Measurements from ENCODE around the gene C19orf44.

C19orf44 gene

GRCh38 chr19:16518483-16519229 is 22.5 kb downstream of the C19orf44 start:
- no peak for FAIRE-seq

DNA sequence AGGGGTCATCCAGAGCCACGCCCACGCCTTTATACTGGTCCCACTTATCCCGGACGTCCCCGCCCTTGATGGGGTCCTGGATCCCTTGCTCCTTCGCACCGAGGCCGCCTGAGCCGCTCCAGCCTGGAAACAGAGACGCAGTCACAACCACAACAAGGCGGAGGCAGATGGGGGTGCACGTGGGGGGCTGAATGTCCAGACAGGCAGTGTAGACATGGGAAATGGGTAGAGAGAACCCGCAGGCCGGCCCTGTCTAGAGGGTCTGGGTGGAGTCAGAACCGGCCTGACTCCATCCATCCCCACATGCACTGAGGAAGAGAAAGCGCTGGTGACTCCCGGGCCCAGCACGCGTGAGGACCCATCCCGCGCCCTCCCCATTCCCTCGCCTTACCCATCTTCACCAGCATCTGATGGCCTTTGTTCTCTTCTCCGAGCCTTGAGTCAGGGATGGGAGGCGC is 23.1 kb downstream of the C19orf44 start:
- no peak for FAIRE-seq

- FAIRE-seq, result no peak
Observed at GRCh38 chr19:16520074-16520973, 24.1 kb downstream of the C19orf44 start.

DNA sequence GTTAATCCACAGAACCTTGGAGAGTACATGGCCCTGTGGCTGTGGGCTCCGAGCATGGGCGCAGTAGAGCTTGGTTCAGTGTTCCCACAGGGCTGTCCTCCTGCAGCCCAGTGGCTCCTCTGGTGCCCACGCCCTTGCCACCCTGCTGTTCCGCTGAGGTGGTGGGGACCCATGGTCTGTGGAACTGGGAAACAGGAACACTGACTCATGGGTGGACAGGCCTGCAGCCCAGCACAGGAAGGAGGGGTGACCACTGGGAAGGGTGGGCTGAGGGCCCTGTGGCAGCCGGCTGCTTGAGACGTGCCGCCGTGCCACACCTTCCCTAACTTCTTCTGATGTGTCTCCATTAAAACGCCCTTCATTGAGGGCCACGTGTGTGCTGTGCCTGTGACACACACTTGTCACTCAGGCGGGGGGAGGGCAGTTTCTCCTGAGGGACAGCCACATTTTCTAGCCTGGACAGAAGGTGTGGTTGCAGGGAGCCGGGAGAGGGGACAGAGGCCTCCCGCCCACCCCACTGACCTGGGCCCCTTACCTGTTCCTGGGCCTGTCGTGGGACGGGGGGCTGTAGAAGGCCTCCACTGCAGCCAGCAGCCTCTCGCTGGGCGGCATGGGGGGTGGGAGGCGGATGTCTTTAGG is 24.9 kb downstream of the C19orf44 start:
- no peak for FAIRE-seq

GRCh38 chr19:16521715-16522289 is 25.6 kb downstream of the C19orf44 start:
- no peak for FAIRE-seq

- FAIRE-seq, result no peak
Observed at GRCh38 chr19:16522559-16523377, 26.6 kb downstream of the C19orf44 start.

DNA sequence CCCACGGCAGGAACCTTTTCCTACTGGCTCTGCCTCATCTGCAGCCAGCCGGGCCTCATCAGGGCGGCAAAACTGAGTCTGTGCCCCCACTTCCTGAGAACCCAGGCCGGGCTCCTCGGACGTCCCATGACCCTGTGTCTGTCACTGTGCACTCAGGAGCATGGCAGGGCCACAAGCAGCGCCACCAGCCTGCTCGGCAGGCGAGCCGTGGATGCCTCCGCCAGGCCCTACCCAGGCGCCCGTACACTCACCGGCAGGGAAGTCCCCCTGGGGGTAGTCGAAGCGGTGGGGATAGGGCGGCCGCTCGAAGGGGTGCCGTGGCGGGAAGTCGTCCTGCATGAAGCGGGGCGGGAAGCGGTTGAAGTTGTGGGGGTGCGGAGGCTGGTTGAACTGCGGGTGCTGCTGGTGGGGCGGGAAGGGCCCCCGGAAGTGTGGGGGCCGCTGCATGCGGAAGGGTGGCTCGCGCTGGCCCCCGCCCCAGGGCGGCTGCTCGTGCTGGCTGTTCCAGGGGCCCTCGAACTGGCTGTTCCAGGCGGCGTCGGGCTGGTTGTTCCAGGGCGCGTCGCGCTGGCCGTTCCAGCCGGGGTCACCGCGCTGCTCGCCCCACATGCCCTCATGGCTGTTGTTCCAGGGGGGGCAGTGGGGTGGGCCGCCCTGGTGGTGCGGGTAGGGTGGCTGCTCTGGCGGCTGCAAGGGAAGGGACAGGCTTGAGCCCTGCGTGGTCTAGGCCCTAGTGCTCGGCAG is 29.0 kb downstream of the C19orf44 start:
- FAIRE-seq, result no peak

DNA sequence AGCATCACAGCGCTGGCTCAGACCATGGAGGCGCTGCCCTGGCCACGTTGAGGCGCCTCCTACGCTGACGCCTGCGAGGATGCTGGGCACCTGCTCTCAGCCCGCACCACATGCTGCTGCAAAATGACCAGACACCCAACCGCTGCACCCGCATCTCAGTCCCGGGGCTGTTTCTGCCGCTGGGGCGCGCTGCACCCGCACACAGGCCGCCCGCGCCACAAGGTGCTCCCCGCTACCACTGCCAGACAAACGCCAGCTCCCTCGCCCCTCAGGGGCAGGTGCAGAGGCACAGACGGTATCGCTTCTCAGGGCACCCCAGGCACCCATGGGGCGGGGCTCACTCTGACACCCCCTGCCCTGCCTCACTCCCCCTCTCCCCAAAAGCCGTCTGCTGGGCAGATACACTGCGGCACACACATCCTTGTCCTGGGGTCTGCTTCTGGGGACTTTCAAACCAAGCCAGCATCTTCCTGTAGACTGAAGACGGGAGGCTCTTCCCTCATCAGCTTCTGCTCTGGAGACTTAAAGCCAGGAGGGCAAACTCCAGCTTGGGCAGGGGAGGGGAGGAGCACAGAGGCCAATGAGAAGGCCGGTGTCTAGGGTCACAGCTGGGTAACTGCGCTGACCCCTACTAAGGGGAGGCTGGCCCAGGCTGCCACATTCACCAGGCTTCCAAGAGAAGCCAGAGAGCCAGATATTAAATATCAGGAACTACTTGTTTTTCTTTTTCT is 29.7 kb downstream of the C19orf44 start:
- FAIRE-seq, result no peak

DNA sequence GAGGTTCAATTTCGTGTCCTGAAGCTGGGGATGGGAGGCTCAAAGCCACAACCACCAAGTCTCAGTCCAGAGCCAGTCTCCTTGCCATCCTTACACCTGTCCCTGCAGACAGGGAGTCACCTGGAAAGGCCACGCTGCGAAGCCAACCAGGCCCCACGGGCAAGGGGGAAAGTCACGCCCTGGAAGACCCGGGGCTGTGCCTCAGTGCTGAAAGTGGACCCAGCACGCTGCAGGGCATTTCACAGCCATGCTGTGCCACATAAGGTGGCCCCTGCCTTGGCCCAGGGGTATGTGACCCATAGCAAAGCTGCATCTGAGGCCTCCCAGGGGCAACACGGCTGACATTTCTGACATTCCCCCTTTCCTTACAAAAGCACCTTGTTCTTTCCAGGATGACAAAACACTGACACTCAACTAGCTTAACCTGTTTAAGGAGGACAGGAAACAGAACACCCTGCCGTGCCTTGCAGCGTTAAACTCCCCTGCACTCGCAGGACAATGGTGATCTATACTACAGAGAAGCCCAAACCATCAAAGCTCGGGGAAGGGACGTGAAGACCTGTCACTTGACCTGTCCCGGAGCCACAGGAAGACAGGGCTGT is 31.2 kb downstream of the C19orf44 start:
- FAIRE-seq, result no peak

DNA sequence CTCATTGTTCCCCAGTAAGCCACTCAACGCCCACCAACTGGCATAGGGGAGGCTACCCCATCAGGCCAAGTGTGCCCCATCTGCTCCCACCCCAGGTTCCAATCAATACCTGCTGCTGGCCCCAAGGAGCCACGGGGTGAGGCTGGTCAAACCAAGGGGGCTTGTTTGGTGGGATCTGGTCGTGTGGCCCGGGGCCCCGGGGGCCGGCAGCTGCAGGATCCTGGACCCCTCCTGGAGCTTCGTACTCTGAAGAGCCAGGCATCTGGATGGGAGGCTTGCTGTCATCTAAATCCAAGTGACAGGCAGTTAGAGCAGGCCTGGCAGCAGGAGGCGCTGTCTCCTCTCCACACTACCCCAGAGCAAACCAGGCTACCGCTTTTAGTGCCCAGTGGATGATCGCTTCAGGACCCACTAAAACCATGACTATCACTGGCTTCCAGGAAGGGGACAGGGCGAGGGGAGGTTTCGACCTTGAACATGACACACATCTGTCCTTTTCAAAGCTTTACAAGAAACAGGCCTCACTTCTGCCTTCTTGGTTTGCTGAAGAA is 31.9 kb downstream of the C19orf44 start:
- no peak for FAIRE-seq

- no peak for FAIRE-seq
Observed at GRCh38 chr19:16529466-16530144, 33.4 kb downstream of the C19orf44 start.

- FAIRE-seq, result no peak
Observed at GRCh38 chr19:16530540-16531379, 34.6 kb downstream of the C19orf44 start.

GRCh38 chr19:16531380-16531669 is 35.1 kb downstream of the C19orf44 start:
- FAIRE-seq, result no peak

DNA sequence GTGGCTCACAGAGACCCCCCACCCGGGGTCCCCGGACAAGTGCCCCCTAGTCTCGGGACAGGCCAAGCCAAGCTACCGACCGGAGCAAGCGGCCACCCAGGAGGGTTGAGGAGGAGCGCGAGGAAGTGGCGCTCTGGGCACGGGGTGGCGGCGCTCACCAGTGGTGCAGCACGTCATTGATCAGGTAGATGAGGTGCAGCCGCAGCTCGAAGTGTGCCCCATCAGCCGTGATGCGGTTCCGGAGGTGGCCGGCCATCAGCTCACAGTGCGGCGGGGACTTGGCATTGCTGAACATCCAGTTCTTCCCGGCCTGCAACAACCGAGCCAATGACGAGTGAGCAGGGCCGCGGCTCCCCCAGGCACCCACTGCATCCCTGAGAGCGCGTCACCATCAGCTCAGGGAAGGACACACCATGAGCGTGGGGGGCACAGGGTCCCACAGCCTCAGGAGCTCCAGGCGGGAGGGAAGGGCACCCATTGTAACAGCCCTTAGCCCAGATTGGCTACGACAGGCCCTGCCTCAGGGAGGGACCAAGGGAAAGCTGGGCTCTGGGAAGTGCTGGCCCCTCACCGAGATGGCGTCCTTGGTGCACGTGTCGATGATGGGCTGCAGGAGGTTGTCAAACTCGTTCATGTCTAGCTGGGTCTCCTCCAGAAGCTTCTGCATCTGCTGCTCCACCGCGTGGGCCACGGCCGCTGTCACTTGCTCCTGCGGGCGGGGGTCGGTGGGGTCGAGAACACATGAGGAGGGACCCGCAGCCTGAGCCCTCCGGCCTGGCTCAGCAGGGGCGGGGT is 36.4 kb downstream of the C19orf44 start:
- no peak for FAIRE-seq

GRCh38 chr19:16535381-16535780 is 39.2 kb downstream of the C19orf44 start:
- no peak for FAIRE-seq

DNA sequence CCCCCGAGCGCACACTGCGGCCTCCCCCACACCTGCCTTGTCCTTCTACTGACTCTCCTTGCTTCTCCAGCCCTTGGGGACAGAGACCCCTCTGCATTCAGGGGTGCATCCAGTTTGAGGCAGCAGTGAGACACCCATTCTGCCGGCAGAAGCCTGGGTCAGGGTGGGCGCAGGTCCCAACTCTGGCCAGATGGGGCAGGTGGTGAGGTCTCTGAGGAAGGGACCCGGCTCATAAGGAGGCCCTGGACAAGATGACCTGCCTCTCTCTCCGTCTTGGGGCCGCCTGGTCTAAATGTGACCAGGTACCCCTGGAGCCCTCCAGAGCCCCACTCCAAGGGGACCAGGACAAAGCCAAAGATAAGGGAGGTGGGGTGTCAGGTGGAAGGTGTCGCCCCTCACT is 39.9 kb downstream of the C19orf44 start:
- no peak for FAIRE-seq

- no peak for FAIRE-seq
Observed at GRCh38 chr19:16537111-16537510, 40.9 kb downstream of the C19orf44 start.

DNA sequence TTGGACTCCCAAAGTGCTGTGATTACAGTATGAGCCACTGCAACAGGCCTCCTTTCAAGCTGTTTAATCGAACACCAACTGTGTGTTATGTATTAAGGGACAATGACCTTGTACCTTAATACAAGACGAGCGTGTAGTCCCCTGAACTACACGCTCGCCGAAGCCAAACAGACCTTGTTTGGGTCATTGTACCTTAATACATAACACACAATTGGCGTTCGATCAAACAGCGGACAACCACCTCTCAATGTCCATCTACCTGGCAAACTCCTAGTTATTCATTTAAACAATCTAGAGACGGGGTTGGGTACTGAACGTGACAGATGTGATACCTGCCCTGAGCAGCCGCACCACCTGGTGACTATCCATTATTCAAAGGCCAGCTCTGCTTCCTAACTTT is 44.8 kb downstream of the C19orf44 start:
- FAIRE-seq, result no peak
